ENCODE data around the gene METTL6. TPM values are rescaled to one million over a fixed set of nuclear protein-coding genes. Genes with fewer than 3 reads are reported as not detected.

METTL6 gene
- total and polyA plus RNA-seq, 10 of the 15 experiments (the other 5 are each of a cell fraction or from before 2014, with no cell fraction given): 13.8 to 29.6 (median 20.8) TPM

DNA sequence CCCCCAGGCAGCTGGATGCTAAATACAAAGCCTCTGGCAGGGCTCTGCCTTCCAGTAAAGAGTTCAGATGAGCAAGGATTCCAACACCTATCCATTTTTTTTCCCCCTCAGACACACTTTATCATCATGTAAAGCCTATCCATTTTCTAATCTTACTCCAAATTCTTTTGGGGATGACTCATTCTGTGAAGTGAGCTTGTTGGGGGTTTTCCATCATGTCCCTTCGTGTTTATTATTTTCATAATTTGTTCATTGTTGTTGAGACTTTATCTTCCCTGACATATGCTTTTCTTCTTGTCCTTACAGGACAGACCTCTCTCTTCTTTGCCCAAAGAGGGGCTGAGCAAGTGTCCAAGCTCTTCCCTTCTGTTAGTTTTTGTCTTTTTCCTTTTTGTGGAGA is 60.3 kb downstream of the METTL6 start (continued):
- TF ChIP-seq, protein P1, sequence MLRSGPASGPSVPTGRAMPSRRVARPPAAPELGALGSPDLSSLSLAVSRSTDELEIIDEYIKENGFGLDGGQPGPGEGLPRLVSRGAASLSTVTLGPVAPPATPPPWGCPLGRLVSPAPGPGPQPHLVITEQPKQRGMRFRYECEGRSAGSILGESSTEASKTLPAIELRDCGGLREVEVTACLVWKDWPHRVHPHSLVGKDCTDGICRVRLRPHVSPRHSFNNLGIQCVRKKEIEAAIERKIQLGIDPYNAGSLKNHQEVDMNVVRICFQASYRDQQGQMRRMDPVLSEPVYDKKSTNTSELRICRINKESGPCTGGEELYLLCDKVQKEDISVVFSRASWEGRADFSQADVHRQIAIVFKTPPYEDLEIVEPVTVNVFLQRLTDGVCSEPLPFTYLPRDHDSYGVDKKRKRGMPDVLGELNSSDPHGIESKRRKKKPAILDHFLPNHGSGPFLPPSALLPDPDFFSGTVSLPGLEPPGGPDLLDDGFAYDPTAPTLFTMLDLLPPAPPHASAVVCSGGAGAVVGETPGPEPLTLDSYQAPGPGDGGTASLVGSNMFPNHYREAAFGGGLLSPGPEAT (IDR thresholded peaks at IDR 0.05; ENCODE audit: low read depth): peak; percentile 74
- TF ChIP-seq SMARCA5 (IDR thresholded peaks at IDR 0.05) (no peak), IRF4 (IDR thresholded peaks at IDR 0.05; ENCODE audit: low read depth, low read length) (peak; percentile 52; the same call in 1 of the 2 replicates), ZNF24 (IDR thresholded peaks at IDR 0.05) (no peak), STAT3 (IDR thresholded peaks at IDR 0.05; ENCODE audit: low read depth, low read length) (no peak), HCFC1 (IDR thresholded peaks at IDR 0.05; ENCODE audit: low read length) (no peak), ZBED1 (IDR thresholded peaks at IDR 0.05; ENCODE audit: borderline replicate concordance) (no peak), NFYA (IDR thresholded peaks at IDR 0.05; ENCODE audit: borderline replicate concordance, low read depth, low read length) (no peak), TAF1 (IDR thresholded peaks at IDR 0.05; ENCODE audit: borderline replicate concordance, low read depth, low read length) (no peak), CBX3 (IDR thresholded peaks at IDR 0.05; ENCODE audit: borderline replicate concordance, low read depth) (no peak), RAD51 (IDR thresholded peaks at IDR 0.05) (no peak), YY1 (IDR thresholded peaks at IDR 0.05; ENCODE audit: low read depth, low read length) (no peak), NFIC (IDR thresholded peaks at IDR 0.05; ENCODE audit: low read depth, low read length) (peak; percentile 58; the same call in 1 of the 2 replicates), EED (IDR thresholded peaks at IDR 0.05; ENCODE audit: low read depth) (no peak)
- TF ChIP-seq, protein P2, sequence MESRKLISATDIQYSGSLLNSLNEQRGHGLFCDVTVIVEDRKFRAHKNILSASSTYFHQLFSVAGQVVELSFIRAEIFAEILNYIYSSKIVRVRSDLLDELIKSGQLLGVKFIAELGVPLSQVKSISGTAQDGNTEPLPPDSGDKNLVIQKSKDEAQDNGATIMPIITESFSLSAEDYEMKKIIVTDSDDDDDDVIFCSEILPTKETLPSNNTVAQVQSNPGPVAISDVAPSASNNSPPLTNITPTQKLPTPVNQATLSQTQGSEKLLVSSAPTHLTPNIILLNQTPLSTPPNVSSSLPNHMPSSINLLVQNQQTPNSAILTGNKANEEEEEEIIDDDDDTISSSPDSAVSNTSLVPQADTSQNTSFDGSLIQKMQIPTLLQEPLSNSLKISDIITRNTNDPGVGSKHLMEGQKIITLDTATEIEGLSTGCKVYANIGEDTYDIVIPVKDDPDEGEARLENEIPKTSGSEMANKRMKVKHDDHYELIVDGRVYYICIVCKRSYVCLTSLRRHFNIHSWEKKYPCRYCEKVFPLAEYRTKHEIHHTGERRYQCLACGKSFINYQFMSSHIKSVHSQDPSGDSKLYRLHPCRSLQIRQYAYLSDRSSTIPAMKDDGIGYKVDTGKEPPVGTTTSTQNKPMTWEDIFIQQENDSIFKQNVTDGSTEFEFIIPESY (IDR thresholded peaks at IDR 0.05): no peak
- TF ChIP-seq, protein P3, sequence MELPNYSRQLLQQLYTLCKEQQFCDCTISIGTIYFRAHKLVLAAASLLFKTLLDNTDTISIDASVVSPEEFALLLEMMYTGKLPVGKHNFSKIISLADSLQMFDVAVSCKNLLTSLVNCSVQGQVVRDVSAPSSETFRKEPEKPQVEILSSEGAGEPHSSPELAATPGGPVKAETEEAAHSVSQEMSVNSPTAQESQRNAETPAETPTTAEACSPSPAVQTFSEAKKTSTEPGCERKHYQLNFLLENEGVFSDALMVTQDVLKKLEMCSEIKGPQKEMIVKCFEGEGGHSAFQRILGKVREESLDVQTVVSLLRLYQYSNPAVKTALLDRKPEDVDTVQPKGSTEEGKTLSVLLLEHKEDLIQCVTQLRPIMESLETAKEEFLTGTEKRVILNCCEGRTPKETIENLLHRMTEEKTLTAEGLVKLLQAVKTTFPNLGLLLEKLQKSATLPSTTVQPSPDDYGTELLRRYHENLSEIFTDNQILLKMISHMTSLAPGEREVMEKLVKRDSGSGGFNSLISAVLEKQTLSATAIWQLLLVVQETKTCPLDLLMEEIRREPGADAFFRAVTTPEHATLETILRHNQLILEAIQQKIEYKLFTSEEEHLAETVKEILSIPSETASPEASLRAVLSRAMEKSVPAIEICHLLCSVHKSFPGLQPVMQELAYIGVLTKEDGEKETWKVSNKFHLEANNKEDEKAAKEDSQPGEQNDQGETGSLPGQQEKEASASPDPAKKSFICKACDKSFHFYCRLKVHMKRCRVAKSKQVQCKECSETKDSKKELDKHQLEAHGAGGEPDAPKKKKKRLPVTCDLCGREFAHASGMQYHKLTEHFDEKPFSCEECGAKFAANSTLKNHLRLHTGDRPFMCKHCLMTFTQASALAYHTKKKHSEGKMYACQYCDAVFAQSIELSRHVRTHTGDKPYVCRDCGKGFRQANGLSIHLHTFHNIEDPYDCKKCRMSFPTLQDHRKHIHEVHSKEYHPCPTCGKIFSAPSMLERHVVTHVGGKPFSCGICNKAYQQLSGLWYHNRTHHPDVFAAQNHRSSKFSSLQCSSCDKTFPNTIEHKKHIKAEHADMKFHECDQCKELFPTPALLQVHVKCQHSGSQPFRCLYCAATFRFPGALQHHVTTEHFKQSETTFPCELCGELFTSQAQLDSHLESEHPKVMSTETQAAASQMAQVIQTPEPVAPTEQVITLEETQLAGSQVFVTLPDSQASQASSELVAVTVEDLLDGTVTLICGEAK (IDR thresholded peaks at IDR 0.05; ENCODE audit: borderline replicate concordance): peak; percentile 27; the same call in 1 of the 2 replicates
- TF ChIP-seq, protein P4, sequence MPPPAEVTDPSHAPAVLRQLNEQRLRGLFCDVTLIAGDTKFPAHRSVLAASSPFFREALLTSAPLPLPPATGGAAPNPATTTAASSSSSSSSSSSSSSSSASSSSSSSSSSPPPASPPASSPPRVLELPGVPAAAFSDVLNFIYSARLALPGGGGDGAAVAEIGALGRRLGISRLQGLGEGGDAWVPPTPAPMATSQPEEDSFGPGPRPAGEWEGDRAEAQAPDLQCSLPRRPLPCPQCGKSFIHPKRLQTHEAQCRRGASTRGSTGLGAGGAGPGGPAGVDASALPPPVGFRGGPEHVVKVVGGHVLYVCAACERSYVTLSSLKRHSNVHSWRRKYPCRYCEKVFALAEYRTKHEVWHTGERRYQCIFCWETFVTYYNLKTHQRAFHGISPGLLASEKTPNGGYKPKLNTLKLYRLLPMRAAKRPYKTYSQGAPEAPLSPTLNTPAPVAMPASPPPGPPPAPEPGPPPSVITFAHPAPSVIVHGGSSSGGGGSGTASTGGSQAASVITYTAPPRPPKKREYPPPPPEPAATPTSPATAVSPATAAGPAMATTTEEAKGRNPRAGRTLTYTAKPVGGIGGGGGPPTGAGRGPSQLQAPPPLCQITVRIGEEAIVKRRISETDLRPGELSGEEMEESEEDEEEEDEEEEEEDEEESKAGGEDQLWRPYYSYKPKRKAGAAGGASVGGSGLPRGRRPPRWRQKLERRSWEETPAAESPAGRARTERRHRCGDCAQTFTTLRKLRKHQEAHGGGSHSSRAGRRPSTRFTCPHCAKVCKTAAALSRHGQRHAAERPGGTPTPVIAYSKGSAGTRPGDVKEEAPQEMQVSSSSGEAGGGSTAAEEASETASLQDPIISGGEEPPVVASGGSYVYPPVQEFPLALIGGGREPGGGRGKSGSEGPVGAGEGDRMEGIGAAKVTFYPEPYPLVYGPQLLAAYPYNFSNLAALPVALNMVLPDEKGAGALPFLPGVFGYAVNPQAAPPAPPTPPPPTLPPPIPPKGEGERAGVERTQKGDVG (CRISPR knock-in tag; IDR thresholded peaks at IDR 0.05): no peak
- TF ChIP-seq, protein P5, sequence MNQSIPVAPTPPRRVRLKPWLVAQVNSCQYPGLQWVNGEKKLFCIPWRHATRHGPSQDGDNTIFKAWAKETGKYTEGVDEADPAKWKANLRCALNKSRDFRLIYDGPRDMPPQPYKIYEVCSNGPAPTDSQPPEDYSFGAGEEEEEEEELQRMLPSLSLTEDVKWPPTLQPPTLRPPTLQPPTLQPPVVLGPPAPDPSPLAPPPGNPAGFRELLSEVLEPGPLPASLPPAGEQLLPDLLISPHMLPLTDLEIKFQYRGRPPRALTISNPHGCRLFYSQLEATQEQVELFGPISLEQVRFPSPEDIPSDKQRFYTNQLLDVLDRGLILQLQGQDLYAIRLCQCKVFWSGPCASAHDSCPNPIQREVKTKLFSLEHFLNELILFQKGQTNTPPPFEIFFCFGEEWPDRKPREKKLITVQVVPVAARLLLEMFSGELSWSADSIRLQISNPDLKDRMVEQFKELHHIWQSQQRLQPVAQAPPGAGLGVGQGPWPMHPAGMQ (IDR thresholded peaks at IDR 0.05; ENCODE audit: borderline replicate concordance): no peak
